HCT116 (cell line): Measurements from ENCODE around the gene TFEB. TPM values are rescaled to one million over a fixed set of nuclear protein-coding genes. Genes with fewer than 3 reads are reported as not detected.
A peak's percentile ranks its signal among the peaks of the same experiment; 100 is the strongest.

Source experiments
- ATAC-seq: fragments of 200-7000 bp; cut with Tn5 transposase; 2 replicates; pipeline ENCODE4 v1.9.1; 2020; ENCODE audit warnings: mild to moderate bottlenecking, moderate library complexity
- BruUV-seq: library from RNA; stranded (reverse); fragments of 400-500 nt; replicated peaks from 2 replicates; lab custom pipeline; 2021; lab: Mats Ljungman, UMichigan
- CTCF ChIA-PET: fragments of 300-600 bp; sonication (Branson Sonifier 250); formaldehyde crosslinking; loops from one replicate; lab custom pipeline; 2021; ENCODE audit warnings: antibody characterized with exemption; lab: Charles Lee
- POLR2A ChIA-PET: fragments of 300-600, 350-600 bp; sonication (Branson Sonifier 250); formaldehyde crosslinking; loops from one replicate; lab custom pipeline; 2021; ENCODE audit warnings: antibody characterized with exemption; lab: Charles Lee
- RAD21 ChIA-PET, 2 experiments: fragments of 300-600 bp; sonication (Branson Sonifier 250); formaldehyde crosslinking; loops; one replicate each; lab custom pipeline; 2023; ENCODE audit warnings: low total read pairs in 2 of 2; ENCODE audit not compliant: uncharacterized antibody in 2 of 2, unreplicated experiment in 2 of 2, low non-redundant PET in 1 of 2; lab: Charles Lee
- DNase-seq: peaks from one replicate; pipeline ENCODE4 v3.0.0-alpha.2; 2010; ENCODE audit warnings: low read depth, low spot score
- H2AFZ ChIP-seq: fragments of 200-600 bp; shearing (Covaris generic), sonication (generic); 2 replicates; pipeline ENCODE4 v1.6.1; 2017; ENCODE audit warnings: low read depth, mixed run types, mixed read lengths, antibody characterized with exemption, low read length; ENCODE audit not compliant: poor library complexity, severe bottlenecking
- H3K27ac ChIP-seq: 2 replicates; pipeline ENCODE4 v1.5.1; 2012; ENCODE audit warnings: low read depth, low read length
- H3K27me3 ChIP-seq: fragments of 200-600 bp; sonication (generic); 2 replicates; pipeline ENCODE4 v1.6.1; 2016; ENCODE audit warnings: mixed run types, low read length, mixed read lengths; ENCODE audit not compliant: insufficient read depth
- H3K36me3 ChIP-seq, 2 experiments: fragments of 200-500 bp in 1 of 2; fragments of 200-600 bp in 1 of 2; sonication (Bioruptor generic) in 1 of 2; sonication (generic) in 1 of 2; 2 replicates each; pipeline versions ENCODE4 v1.5.1 to v1.6.1; 2014 to 2016; ENCODE audit warnings: low read length in 2 of 2, inconsistent platforms in 1 of 2, mixed read lengths in 1 of 2, mixed run types in 1 of 2; ENCODE audit not compliant: insufficient read depth in 2 of 2, control insufficient read depth in 1 of 2
- H3K4me1 ChIP-seq, 2 experiments: fragments of 200-600 bp in 1 of 2; sonication (generic) in 1 of 2; 2 replicates each; pipeline versions ENCODE4 v1.5.1 to v1.6.1; 2012 to 2017; ENCODE audit warnings: low read length in 2 of 2, inconsistent platforms in 1 of 2, mild to moderate bottlenecking in 1 of 2, mixed read lengths in 1 of 2, mixed run types in 1 of 2, moderate library complexity in 1 of 2; ENCODE audit not compliant: insufficient read depth in 2 of 2, control insufficient read depth in 1 of 2
- H3K4me2 ChIP-seq: fragments of 200-600 bp; sonication (generic); 2 replicates; pipeline ENCODE4 v1.6.1; 2017; ENCODE audit warnings: mixed run types, low read length, mixed read lengths
- H3K4me3 ChIP-seq, 2 experiments: fragments of 200-600 bp in 1 of 2; sonication (generic) in 1 of 2; replicated peaks in 1 of 2; 2 replicates each; pipeline ENCODE4 v1.5.1; 2011 to 2016; ENCODE audit warnings: low read length in 2 of 2, control low read depth in 1 of 2, low read depth in 1 of 2, mild to moderate bottlenecking in 1 of 2, mixed read lengths in 1 of 2, mixed run types in 1 of 2
- H3K79me2 ChIP-seq: fragments of 200-600 bp; sonication (generic); 2 replicates; pipeline ENCODE4 v1.6.1; 2017; ENCODE audit warnings: mild to moderate bottlenecking, mixed run types, low read length, moderate library complexity, mixed read lengths; ENCODE audit not compliant: insufficient read depth
- H3K9ac ChIP-seq: fragments of 200-600 bp; sonication (generic); 2 replicates; pipeline ENCODE4 v1.6.1; 2016; ENCODE audit warnings: low read length, mixed read lengths
- H3K9me2 ChIP-seq: fragments of 200-600 bp; sonication (generic), shearing (Covaris generic); 2 replicates; pipeline ENCODE4 v1.6.1; 2017; ENCODE audit warnings: mixed run types, mild to moderate bottlenecking, moderate library complexity; ENCODE audit not compliant: insufficient read depth
- H3K9me3 ChIP-seq, 2 experiments: fragments of 200-500 bp in 1 of 2; fragments of 200-600 bp in 1 of 2; sonication (Bioruptor generic) in 1 of 2; sonication (generic) in 1 of 2; 2 replicates each; pipeline ENCODE4 v1.6.1; 2014 to 2017; ENCODE audit warnings: low read length in 2 of 2, mixed read lengths in 2 of 2, inconsistent platforms in 1 of 2, low read depth in 1 of 2, mild to moderate bottlenecking in 1 of 2, mixed run types in 1 of 2, moderate library complexity in 1 of 2; ENCODE audit not compliant: control insufficient read depth in 1 of 2, insufficient read depth in 1 of 2
- H4K20me1 ChIP-seq: fragments of 200-600 bp; sonication (generic), shearing (Covaris generic); 2 replicates; pipeline ENCODE4 v1.6.1; 2017; ENCODE audit warnings: mixed run types, mild to moderate bottlenecking, moderate library complexity; ENCODE audit not compliant: insufficient read depth
- POLR2A ChIP-seq: IDR thresholded peaks from 2 replicates; pipeline ENCODE4 v1.7.0; 2011; ENCODE audit warnings: borderline replicate concordance; ENCODE audit not compliant: insufficient read depth, insufficient read length; ENCODE audit errors: extremely low read depth
- RAD21 ChIP-seq: IDR thresholded peaks from 2 replicates; pipeline ENCODE4 v1.6.1; 2012; ENCODE audit warnings: low read depth, mild to moderate bottlenecking
- TCF7L2 ChIP-seq: IDR thresholded peaks from 2 replicates; pipeline ENCODE4 v1.7.0; 2011; ENCODE audit warnings: borderline replicate concordance, inconsistent platforms; ENCODE audit not compliant: insufficient read depth, insufficient read length; ENCODE audit errors: extremely low read depth
- YY1 ChIP-seq: IDR thresholded peaks from 2 replicates; pipeline ENCODE4 v1.6.1; 2011; ENCODE audit warnings: low read length, low read depth, moderate library complexity, mild to moderate bottlenecking; ENCODE audit not compliant: insufficient replicate concordance; ENCODE audit errors: extremely low read depth
- intact Hi-C: fragments of 100-400 bp; cut with micrococcal nuclease; formaldehyde crosslinking; loops from 2 replicates; pipeline ENCODE4 v1.10.0; 2022
- total RNA-seq: library from RNA; stranded (reverse); gene quantifications from one replicate; pipeline ENCODE4 v1.2.1, GENCODE V29; 2021; ENCODE audit not compliant: unreplicated experiment
- TF ChIP-seq, protein P1 (sequence below): IDR thresholded peaks from 2 replicates; pipeline ENCODE4 v1.6.1; 2012

TFEB gene
- total RNA-seq, 1 experiment from 2014 or later: 4.8 TPM

DNA sequence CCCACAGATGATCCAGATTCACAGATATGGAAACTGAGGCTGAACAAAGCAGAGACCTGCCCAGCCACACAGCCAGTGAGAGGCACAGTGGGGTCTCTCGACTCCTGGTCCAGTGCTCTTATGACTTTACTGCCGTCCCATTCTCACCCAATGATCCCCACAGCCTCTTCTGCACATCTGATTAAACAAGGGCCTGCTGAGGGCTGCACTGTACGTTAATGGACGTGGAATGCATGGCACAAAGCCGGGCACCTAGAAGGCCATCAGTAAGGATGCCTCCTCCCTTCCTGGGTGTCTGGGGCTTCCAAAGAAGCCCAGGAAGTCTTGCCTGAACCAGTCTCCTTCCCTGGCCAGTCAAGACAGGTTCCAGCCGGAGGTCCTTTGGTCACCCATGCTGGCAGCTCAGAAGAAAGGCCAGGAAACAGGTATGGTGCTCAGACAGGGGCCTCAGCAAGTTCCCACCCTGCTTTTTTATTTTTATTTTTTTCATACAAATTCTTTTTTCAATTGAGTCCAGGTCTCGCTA, 3.8 kb downstream of the TFEB start:
- H3K79me2 ChIP-seq: no peaks in the 10 kb centered on the region
- H3K9me2 ChIP-seq: no peaks in the 10 kb centered on the region
- TSS peak; percentile 28 for BruUV-seq
- POLR2A ChIA-PET: no interaction called here
- no peaks in the 10 kb centered on the region for H4K20me1 ChIP-seq
- CTCF ChIA-PET: interaction anchor here (1.2 kb wide), 1 partner anchor 26 kb away, joined by 4 read pairs; no protein-coding TSS in a partner anchor
- DNase-seq (no peak), ATAC-seq (no peak)
- intact Hi-C loops: no loop called here
- no peak for TF ChIP-seq RAD21
- H3K4me3 ChIP-seq: no peak overlapping the region
- H3K27me3 ChIP-seq: no peaks in the 10 kb centered on the region
- no peak overlapping the region for H3K4me2 ChIP-seq
- no peak overlapping the region for H3K27ac ChIP-seq
- no peaks in the 10 kb centered on the region for H3K9me3 ChIP-seq
- H3K36me3 ChIP-seq: no peaks in the 10 kb centered on the region
- no peak overlapping the region for H3K9ac ChIP-seq
- peaks cover 13 to 26% of the 10 kb centered on the region in 2 experiments for H3K4me1 ChIP-seq
- no peak overlapping the region for H2AFZ ChIP-seq
- RAD21 ChIA-PET: no interaction called here

DNA sequence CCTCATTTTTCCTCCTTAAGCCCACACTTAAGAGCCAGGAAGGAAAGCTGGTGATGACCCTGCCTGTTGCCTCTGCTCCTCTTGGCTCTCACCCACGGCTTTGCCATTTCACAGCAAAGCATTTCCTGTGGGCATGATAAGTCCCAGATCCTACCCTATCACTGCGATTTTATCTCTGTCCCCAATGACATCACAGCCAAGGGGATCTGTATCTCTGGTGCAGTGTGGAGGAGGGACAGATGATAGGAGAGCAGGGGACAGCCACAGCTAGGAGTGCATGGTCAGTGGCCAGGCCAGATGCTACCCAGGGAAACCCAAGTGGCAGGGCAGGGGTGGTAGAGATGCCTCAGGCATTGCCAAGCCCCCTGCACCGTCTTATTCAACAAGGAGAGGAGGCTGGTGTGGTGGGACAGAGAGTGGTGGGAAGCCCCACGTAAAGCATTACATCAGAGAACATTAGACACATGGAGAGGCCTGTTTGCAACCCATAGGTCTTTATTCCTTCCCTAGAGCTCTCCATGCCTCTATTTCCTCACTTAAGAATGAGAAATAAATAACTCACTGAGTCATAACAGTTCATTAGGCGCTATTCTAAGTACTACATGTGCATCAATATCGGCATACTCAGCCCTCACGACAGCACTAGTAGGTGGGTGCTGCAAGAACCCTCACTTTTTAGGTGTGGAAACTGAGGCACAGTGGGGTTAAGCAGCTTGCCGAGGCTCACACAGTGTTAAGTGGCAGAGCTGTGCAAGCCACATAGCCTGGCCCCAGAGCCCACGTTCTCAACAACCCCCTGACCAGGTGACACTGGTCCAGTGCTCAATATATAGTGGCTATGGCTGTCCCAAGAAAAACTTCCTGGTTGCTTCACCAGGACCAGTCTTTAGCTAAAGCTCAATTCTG, 4.6 kb downstream of the TFEB start:
- Histone ChIP-seq H3K27me3 (no peaks in the 10 kb centered on the region), H3K4me1 (peaks cover 11 to 20% of the 10 kb centered on the region in 2 experiments), H4K20me1 (no peaks in the 10 kb centered on the region), H3K4me3 (no peak overlapping the region), H3K9me3 (no peaks in the 10 kb centered on the region), H3K9me2 (no peaks in the 10 kb centered on the region), H3K9ac (no peak overlapping the region), H3K79me2 (no peaks in the 10 kb centered on the region), H3K4me2 (no peak overlapping the region), H3K27ac (no peak overlapping the region), H3K36me3 (no peaks in the 10 kb centered on the region), H2AFZ (no peak overlapping the region)
- POLR2A ChIA-PET: no interaction called here
- CTCF ChIA-PET: interaction anchor here (1.2 kb wide), 1 partner anchor 25 kb away, joined by 4 read pairs; no protein-coding TSS in a partner anchor
- DNase-seq (no peak), ATAC-seq (no peak)
- intact Hi-C loops: no loop called here
- BruUV-seq: no TSS peak
- TF ChIP-seq, protein P1, sequence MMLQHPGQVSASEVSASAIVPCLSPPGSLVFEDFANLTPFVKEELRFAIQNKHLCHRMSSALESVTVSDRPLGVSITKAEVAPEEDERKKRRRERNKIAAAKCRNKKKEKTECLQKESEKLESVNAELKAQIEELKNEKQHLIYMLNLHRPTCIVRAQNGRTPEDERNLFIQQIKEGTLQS: no peak
- no peak for TF ChIP-seq YY1
- no peak for TF ChIP-seq RAD21
- no peak for TF ChIP-seq POLR2A
- TF ChIP-seq TCF7L2: no peak
- RAD21 ChIA-PET: no interaction called here
